Skeletal muscle tissue (tissue), 4 donors: ENCODE measurements around the gene TUBAL3. TPM values are rescaled to one million over a fixed set of nuclear protein-coding genes. Genes with fewer than 3 reads are reported as not detected.

Source experiments
- H3K27ac ChIP-seq: one replicate; pipeline ENCODE4 v1.7.0; 2013; ENCODE audit warnings: mild to moderate bottlenecking, low read depth, low read length, inconsistent platforms
- H3K27me3 ChIP-seq, 3 donors: one replicate each; pipeline ENCODE4 v1.7.0; 2013; ENCODE audit warnings: low read length in 3 of 3; ENCODE audit not compliant: control insufficient read depth in 3 of 3, insufficient read depth in 3 of 3
- H3K36me3 ChIP-seq, 3 donors: one replicate each; pipeline ENCODE4 v1.7.0; 2013; ENCODE audit warnings: low read length in 3 of 3; ENCODE audit not compliant: control insufficient read depth in 3 of 3, insufficient read depth in 3 of 3
- H3K4me1 ChIP-seq, 3 donors: one replicate each; pipeline ENCODE4 v1.7.0; 2013; ENCODE audit warnings: low read length in 3 of 3, mild to moderate bottlenecking in 3 of 3; ENCODE audit not compliant: control insufficient read depth in 3 of 3, insufficient read depth in 3 of 3
- H3K4me3 ChIP-seq, 3 donors: one replicate each; pipeline ENCODE4 v1.7.0; 2013; ENCODE audit warnings: low read length in 3 of 3
- H3K9ac ChIP-seq, 3 donors: one replicate each; pipeline ENCODE4 v1.7.0; 2013; ENCODE audit warnings: low read length in 3 of 3, mild to moderate bottlenecking in 3 of 3, moderate library complexity in 2 of 3, low read depth in 1 of 3
- H3K9me3 ChIP-seq, 3 donors: one replicate each; pipeline ENCODE4 v1.7.0; 2013; ENCODE audit warnings: low read length in 3 of 3; ENCODE audit not compliant: control insufficient read depth in 3 of 3
- total RNA-seq: library from RNA; depleted of rRNA; stranded (reverse); fragments of >200 nt; gene quantifications from one replicate; pipeline ENCODE4 v1.2.3, GENCODE V29; 2014
- donor health status: Osteomylitis.

The TUBAL3 gene
- total RNA-seq, 1 donor from 2014 or later = not detected

DNA sequence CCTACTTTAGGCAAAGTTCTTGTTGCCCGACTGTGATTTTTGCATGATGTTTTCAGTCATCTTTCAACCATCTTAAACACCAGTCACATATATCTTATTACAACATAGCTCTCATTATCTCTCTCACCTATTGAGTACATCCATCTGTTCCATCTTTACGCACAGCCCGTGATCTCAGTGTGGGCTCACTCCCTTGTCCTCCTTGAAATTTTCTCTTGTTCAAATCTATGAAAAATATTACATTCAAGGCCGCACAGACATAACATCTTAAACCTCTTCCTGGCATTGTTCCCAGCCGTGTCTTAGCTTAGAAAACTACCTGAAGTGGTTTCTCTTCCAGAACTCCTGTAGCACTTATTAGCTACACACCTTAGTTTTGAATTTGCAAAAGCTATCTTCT is 40.4 kb upstream of the TUBAL3 start:
- H3K9ac ChIP-seq = no peak overlapping the region
- no peaks in the 10 kb centered on the region for H3K36me3 ChIP-seq
- no peaks in the 10 kb centered on the region for H3K9me3 ChIP-seq
- no peak overlapping the region for H3K27ac ChIP-seq
- no peaks in the 10 kb centered on the region for H3K27me3 ChIP-seq
- no peak overlapping the region for H3K4me3 ChIP-seq
- peaks cover 3 to 13% (median 8%) of the 10 kb centered on the region in 3 donors for H3K4me1 ChIP-seq

DNA sequence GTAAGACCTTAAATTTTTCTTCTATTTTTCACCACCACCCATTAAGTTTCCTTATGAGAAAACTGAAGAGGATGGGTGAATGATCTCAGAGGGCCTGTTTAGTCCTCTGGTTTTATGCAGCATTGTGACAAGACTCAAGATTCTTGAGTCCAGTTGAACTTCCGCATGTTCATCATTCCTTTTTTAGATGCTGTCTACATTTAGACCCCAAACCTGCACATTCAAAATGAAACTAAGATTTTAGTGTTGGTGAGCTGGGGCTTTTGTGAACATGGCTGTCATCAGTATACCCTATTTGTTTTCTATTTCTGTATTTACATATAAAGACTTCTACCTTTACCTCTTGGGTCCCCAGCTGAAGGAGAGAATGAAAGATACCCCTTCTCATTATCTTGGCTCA is 38.8 kb upstream of the TUBAL3 start:
- Histone ChIP-seq H3K36me3 (no peaks in the 10 kb centered on the region), H3K27me3 (no peaks in the 10 kb centered on the region), H3K9me3 (no peaks in the 10 kb centered on the region), H3K27ac (no peak overlapping the region), H3K9ac (no peak overlapping the region), H3K4me3 (no peak overlapping the region), H3K4me1 (peaks cover 2 to 5% (median 3%) of the 10 kb centered on the region in 3 donors)

DNA sequence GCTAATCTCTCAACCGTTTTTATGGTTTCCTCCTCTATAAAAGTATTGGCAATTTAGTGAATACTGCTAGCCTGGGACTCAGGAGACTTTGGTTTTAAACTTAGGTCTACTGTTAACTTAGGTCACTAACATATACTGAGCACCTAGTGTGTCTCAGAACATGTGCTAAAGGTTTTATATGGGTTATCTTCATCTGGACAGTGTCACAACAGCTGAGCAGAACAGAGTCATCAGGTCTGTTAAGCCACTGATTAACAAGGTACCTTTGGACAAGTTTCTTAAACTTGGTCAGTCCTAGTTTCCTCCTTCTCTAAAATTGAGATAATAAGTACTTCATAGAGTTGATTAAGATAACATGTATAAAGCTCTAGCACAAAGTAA is 38.4 kb upstream of the TUBAL3 start:
- no peaks in the 10 kb centered on the region for H3K36me3 ChIP-seq
- no peak overlapping the region for H3K27ac ChIP-seq
- no peak overlapping the region for H3K9ac ChIP-seq
- peaks cover 2 to 5% (median 3%) of the 10 kb centered on the region in 3 donors for H3K4me1 ChIP-seq
- H3K9me3 ChIP-seq = no peaks in the 10 kb centered on the region
- no peak overlapping the region for H3K4me3 ChIP-seq
- no peaks in the 10 kb centered on the region for H3K27me3 ChIP-seq

DNA sequence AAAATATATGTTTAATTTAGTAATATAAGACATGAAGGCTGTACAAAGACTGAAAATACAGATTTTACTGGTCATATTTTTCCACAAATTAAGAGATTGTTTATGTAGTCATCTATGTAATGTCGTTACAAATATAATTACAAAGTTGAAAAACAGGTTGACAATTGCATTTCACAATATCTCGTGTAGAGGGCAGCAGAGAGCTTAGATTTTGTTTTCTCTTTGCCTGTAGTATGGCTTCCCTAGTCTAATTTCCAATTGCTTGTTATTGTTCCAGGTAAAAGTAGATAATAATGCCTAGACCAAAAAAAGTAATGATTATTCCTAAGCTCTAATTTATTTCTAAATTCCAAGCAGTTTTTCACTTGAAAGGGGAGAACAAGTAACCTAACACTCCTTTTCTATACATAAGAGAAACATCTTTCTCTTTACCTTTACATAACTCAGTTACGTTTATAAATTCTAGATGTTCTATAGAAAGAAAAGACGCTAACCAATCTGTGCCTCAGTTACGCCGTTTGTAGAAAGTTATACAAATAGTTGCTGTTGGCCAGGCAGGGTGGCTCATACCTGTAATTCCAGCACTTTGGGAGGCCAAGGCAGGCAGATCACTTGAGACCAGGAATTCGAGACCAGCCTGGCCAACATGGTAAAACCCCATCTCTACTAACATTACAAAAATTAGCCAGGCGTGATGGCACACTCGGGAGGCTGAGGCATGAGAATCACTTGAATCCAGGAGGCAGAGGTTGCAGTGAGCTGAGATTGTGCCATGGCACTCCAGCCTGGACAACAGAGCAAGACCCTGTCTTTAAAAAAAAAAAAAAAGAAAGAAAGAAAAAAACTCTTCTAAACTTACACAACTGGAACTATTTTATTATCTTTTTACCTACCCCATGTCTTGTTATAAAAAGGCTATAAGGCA is 37.7 kb upstream of the TUBAL3 start:
- no peak overlapping the region for H3K27ac ChIP-seq
- no peaks in the 10 kb centered on the region for H3K27me3 ChIP-seq
- no peak overlapping the region for H3K4me3 ChIP-seq
- H3K9me3 ChIP-seq = no peaks in the 10 kb centered on the region
- H3K36me3 ChIP-seq = no peaks in the 10 kb centered on the region
- no peak overlapping the region for H3K9ac ChIP-seq
- peaks cover 2 to 5% (median 3%) of the 10 kb centered on the region in 3 donors for H3K4me1 ChIP-seq

DNA sequence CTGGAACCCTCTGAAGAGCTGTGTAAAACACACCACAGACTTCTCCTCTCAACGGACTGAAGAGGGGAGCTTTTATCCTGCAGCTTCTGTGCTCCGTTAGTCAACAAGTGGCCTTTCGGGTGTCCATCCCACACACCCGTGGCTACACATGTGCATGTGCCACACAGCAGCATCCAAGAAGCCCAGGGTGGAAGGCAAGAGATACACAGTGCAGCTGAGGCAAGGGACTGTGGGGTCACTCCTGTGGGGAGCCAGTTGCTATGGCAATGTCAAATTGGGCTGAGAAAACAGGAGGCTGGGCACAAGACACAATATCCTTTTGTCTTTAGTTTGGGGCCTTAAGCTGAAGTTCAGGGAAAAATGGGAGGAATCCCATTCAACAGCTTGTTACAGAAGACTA is 36.5 kb upstream of the TUBAL3 start:
- H3K9me3 ChIP-seq = no peaks in the 10 kb centered on the region
- H3K4me1 ChIP-seq = peaks cover 0 to 3% (median under 1%) of the 10 kb centered on the region in 3 donors
- no peaks in the 10 kb centered on the region for H3K36me3 ChIP-seq
- no peak overlapping the region for H3K9ac ChIP-seq
- no peak overlapping the region for H3K27ac ChIP-seq
- H3K4me3 ChIP-seq = no peak overlapping the region
- H3K27me3 ChIP-seq = no peaks in the 10 kb centered on the region

DNA sequence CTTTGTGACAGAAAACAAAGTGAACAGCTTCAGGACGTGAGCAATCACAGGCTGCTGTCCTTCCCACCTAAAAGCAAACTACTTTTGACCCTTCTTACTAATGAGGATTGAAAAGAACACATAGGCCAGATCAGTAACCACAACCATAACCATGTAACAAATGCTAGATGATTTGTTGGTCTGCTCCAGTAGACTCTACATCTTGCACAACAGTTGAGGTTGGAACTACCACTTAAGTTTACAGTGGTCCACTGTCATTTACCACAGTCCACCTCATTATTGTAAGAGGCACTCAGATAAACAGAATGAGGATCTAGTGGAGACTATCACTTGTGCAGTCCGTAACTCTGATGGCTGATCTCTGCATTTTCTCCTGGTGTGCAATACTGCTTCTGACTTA is 35.6 kb upstream of the TUBAL3 start:
- H3K4me3 ChIP-seq = no peak overlapping the region

DNA sequence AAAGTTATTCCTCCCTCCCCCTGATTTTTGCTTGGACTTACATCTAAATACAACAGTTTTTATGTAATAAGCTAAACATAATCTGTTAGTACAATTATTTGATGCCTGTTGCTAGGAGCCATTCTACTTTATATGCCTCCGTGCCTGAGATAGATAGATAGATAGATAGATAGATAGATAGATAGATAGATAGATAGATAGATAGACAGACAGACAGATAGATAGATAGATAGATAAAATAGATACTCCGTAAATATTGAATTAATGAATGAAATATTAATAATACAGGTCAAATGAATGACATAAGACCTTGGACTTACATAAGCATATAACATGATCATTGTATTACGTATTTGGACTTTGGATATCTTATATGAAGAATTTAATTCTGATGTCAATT is 30.7 kb upstream of the TUBAL3 start:
- Histone ChIP-seq H3K27me3 (no peaks in the 10 kb centered on the region), H3K4me1 (no peaks in the 10 kb centered on the region)

More for the DNA sequence above, 35.6 kb upstream of the TUBAL3 start:
- no peaks in the 10 kb centered on the region for H3K36me3 ChIP-seq
- H3K27me3 ChIP-seq = no peaks in the 10 kb centered on the region
- no peak overlapping the region for H3K27ac ChIP-seq
- H3K9ac ChIP-seq = no peak overlapping the region
- H3K4me1 ChIP-seq = no peaks in the 10 kb centered on the region
- no peaks in the 10 kb centered on the region for H3K9me3 ChIP-seq

DNA sequence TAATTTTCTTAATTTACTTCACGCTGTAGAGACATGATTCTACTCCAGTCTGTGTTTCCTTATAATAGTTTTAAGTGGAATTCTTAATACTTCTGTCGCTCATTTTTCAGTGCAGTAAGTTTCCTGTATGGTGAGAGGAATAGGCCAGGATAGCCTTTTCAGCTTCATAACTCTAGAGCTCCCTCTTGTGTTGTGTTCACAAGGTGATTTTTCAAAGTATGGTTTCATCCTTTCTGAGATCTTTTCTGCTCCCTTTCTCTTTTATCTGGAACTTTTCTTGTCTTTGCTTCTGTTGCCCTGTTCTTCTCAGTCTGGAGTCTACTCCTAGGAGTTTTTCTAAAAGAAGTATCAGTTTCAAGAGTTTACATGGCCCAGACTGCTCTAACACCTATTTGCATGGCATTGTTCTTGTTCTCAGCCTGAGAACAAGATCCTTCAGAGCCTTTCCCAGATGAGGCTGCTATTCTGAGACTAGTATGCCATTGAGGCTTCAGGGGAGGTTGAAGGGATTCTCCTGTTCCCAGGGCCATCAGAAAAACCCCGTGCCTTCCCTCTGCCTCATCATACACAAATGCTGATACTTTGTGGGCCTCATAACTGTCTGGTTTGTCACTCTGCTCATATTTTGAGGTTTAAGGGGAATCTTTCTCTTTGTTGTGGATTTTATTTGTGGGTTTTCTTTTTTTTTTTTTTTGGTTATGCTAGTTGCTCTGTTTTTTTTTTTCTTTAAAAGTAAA is 29.6 kb upstream of the TUBAL3 start:
- peaks cover 0 to 2% (median 0%) of the 10 kb centered on the region in 3 donors for H3K9me3 ChIP-seq
- no peaks in the 10 kb centered on the region for H3K4me1 ChIP-seq
- H3K27me3 ChIP-seq = no peaks in the 10 kb centered on the region
- peak overlapping the region in 1 of 3 donors; percentile 48 for H3K9ac ChIP-seq
- peaks cover 0 to 3% (median 0%) of the 10 kb centered on the region in 3 donors for H3K36me3 ChIP-seq
- no peak overlapping the region for H3K27ac ChIP-seq
- H3K4me3 ChIP-seq = no peak overlapping the region

More for the DNA sequence above, 30.7 kb upstream of the TUBAL3 start:
- no peak overlapping the region for H3K4me3 ChIP-seq
- no peak overlapping the region for H3K9ac ChIP-seq
- H3K27ac ChIP-seq = no peak overlapping the region
- H3K36me3 ChIP-seq = peaks cover 0 to 3% (median 0%) of the 10 kb centered on the region in 3 donors
- H3K9me3 ChIP-seq = peaks cover 0 to 2% (median 0%) of the 10 kb centered on the region in 3 donors

DNA sequence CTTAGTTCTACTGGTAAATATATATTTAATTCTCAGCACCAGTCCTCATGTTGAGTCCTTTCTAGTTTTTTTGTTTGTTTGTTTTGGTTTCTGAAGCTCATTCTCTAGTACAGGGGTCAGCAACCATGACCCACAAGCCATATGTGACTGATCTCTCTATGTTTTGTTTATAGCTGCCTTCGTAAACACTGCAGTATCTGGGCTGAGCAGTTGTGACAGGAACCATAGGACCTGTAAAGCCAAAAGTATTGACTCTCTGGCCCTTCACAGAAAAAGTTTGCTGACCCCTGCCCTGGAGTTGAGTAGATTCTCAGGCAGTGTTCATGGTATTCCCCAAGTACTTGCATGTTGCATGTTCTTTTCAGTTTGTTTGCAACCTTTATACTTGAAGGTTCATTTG is 28.6 kb upstream of the TUBAL3 start:
- no peaks in the 10 kb centered on the region for H3K4me1 ChIP-seq
- H3K9me3 ChIP-seq = peaks cover 0 to 2% (median 0%) of the 10 kb centered on the region in 3 donors
- peaks cover 0 to 3% (median 0%) of the 10 kb centered on the region in 3 donors for H3K36me3 ChIP-seq
- no peaks in the 10 kb centered on the region for H3K27me3 ChIP-seq
- no peak overlapping the region for H3K4me3 ChIP-seq
- H3K9ac ChIP-seq = peak overlapping the region in 1 of 3 donors; percentile 1
- H3K27ac ChIP-seq = no peak overlapping the region

DNA sequence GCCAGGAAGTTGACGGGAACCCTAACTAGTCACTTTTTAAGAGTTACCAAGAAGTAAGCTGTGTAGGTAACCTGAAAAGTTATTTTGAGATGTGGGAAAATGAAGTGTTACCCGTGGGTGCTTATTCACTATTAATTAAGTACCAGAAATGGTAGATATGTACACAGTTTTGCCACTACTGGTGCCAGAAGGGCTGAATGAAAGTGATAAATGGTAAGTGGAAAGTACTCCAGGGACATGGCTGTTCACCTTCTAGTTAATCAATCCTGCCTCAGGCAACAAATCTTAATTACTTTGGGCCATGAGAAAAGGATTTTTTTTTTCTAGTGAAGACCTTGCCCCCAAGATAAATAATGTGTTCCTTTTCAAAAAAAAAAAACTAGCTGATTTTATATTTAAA is 23.5 kb upstream of the TUBAL3 start:
- Histone ChIP-seq H3K27me3 (no peaks in the 10 kb centered on the region), H3K36me3 (peaks cover 0 to 3% (median 0%) of the 10 kb centered on the region in 3 donors), H3K27ac (no peak overlapping the region), H3K4me3 (no peak overlapping the region), H3K4me1 (peaks cover 0 to 3% (median 0%) of the 10 kb centered on the region in 3 donors), H3K9ac (no peak overlapping the region), H3K9me3 (peaks cover 0 to 2% (median 0%) of the 10 kb centered on the region in 3 donors)
